ENCODE measurements around the gene IFT81. TPM values are rescaled to one million over a fixed set of nuclear protein-coding genes. Genes with fewer than 3 reads are reported as not detected.

The IFT81 gene
- total and polyA plus RNA-seq, 2 experiments from 2014 or later: 17.5 to 22.3 TPM

GRCh38 chr12:110109837-110110535 is 14.2 kb upstream of the IFT81 start:
- no peaks in the 10 kb centered on the region for H3K4me1 ChIP-seq (ENCODE audit: insufficient read depth)
- peaks cover 15% of the 10 kb centered on the region for H3K4me1 Mint-ChIP-seq
- ATAC-seq (no peak), DNase-seq (ENCODE audit: low spot score) (no peak)
- TF ChIP-seq CTCF (conservative IDR thresholded peaks at IDR 0.05; ENCODE audit: low read depth in 2 of 2): no peak
- no peak for TF ChIP-seq REST (IDR thresholded peaks at IDR 0.05; ENCODE audit: unreplicated experiment)
- TF ChIP-seq STAT1 (IDR thresholded peaks at IDR 0.05; ENCODE audit: unreplicated experiment): no peak
- no peak for TF ChIP-seq ZNF114 (CRISPR knock-in tag; IDR thresholded peaks at IDR 0.05)
- no peak for TF ChIP-seq ZNF462 (CRISPR knock-in tag; IDR thresholded peaks at IDR 0.05)
- no peak for TF ChIP-seq EZH2phosphoT487 (IDR thresholded peaks at IDR 0.05; ENCODE audit: unreplicated experiment)
- TF ChIP-seq NANOG (IDR thresholded peaks at IDR 0.05; ENCODE audit: borderline replicate concordance): no peak
- TF ChIP-seq ETS1 (IDR thresholded peaks at IDR 0.05): no peak
- no peak for TF ChIP-seq JUNB (IDR thresholded peaks at IDR 0.05; ENCODE audit: unreplicated experiment)
- TF ChIP-seq ZNF331 (CRISPR knock-in tag; IDR thresholded peaks at IDR 0.05; ENCODE audit: low read depth): no peak
- no peak for TF ChIP-seq POLR2AphosphoS5 (IDR thresholded peaks at IDR 0.05; ENCODE audit: low read depth)
- no peak for TF ChIP-seq EZH2 (IDR thresholded peaks at IDR 0.05; ENCODE audit: low read depth, unreplicated experiment)
- no peak for TF ChIP-seq CREB1 (CRISPR knock-in tag; IDR thresholded peaks at IDR 0.05; ENCODE audit: low read depth)
- H3K4me2 ChIP-seq: no peak overlapping the region
- H2AFZ ChIP-seq: peak overlapping the region; percentile 91
- no peaks in the 10 kb centered on the region for H3K9me3 Mint-ChIP-seq
- no peaks in the 10 kb centered on the region for H3K27me3 ChIP-seq (ENCODE audit: insufficient read depth)
- no peaks in the 10 kb centered on the region for H3F3A ChIP-seq (replicated peaks; ENCODE audit: low read depth)
- no peak overlapping the region for H3K27ac ChIP-seq (ENCODE audit: low read depth)
- H3K9me2 ChIP-seq (ENCODE audit: insufficient read depth): no peaks in the 10 kb centered on the region
- H3K79me2 ChIP-seq (replicated peaks; ENCODE audit: insufficient read depth): no peaks in the 10 kb centered on the region
- H3K4me3 Mint-ChIP-seq: no peak overlapping the region
- H3K36me3 ChIP-seq (ENCODE audit: insufficient read depth): no peaks in the 10 kb centered on the region
- no peaks in the 10 kb centered on the region for H4K20me1 ChIP-seq (replicated peaks; ENCODE audit: insufficient read depth)
- H3K27me3 Mint-ChIP-seq (ENCODE audit: insufficient read depth, low read depth, poor library complexity): peaks cover 11% of the 10 kb centered on the region
- H3K36me3 Mint-ChIP-seq (ENCODE audit: low read depth): no peaks in the 10 kb centered on the region
- H3K4me3 ChIP-seq: no peak overlapping the region
- H3K27ac Mint-ChIP-seq: no peak overlapping the region; the same call in 1 of the 2 replicates

Measured in GM23338 (cell line).